HG03139 (cell line): ENCODE measurements around the gene RFLNA.
"Not testable (repeated sequence)": the region's sequence is repeated elsewhere in the genome, so short reads cannot be mapped to it uniquely, and the experiment has no call there.

Experiments used
- ATAC-seq: cut with Tn5 transposase; IDR thresholded peaks from one replicate; pipeline ENCODE4 v1.9.1; 2021; ENCODE audit not compliant: unreplicated experiment

Gene RFLNA

DNA sequence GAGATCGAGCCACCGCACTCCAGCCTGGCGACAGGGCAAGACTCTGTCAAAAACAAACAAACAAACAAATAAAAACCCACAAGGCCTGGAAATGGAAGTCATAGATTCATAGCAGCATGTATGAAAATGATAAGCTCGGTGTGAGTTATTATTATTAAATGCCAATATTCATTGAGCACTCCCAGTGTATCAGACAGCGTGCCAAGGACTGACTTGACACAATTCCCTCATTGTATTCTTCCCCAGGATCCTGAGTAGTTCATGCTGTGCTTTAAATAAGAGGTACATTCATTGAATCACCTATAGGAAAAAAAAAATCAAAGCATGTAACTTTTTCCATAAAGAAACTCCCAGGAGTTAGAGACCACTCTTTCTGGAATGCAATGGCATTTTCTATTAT, 12.6 kb upstream of the RFLNA start:
- no peak for ATAC-seq

DNA sequence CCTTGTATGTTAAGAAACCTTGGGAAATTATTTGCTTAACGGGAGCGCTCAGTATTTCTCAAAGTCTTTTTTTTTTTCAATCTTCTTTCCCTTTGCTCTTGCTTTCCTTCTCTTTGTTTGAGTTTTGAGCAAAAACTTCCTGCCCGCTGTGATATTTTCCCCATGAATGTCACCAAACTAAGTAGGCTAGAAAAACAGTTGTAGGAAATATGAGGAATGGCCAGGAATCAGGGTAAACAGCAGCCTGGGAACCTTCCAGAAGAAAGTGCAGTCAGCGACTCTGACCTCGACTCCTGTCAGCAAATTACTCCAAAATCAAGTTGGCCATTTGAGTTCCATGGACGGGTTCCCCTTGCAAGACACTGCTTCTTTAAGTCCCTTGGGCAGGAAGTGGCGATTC, 11.6 kb upstream of the RFLNA start:
- no peak for ATAC-seq

GRCh38 chr12:124284368-124284767, 10.5 kb upstream of the RFLNA start:
- ATAC-seq: no peak

DNA sequence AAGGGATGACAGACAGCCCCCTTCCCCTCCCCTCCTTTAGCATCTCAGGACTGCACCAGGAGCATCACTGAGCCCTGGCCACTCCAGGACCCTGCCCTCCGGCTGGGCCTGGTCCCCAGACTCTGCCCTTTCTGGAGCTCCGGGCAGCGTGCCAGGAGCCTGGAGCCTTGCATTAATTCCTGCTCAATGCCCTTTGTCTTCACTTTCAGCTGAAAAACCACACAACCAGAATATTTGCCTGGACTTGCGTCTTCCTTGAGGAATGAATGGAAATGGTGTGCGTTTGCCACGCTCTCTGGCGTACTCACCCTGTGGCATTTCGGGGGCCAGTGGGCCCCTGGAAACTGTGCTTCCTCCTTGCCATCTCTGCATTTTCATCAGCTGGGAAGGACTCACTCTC, 8.5 kb upstream of the RFLNA start:
- ATAC-seq: no peak

DNA sequence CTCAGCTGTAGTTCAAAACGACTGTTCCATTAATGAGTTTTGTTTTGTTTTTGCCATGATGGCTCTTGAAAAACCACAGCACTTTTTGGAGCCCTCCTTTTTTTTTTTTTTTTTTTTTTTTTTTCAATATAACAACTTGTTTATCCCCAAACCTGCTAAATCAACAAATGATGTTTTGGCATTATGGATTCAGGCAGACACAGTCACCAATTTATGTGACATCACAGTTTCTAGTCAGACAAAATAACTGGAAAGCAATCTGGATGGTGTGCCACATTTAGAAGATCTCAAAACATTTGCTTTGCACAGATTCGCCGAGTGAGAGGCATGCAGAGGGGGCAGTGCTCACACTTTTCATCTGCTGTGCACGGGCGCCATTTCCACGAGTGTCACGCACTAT, 7.9 kb upstream of the RFLNA start:
- ATAC-seq: no peak

GRCh38 chr12:124289634-124290600, 5.0 kb upstream of the RFLNA start:
- no peak for ATAC-seq

DNA sequence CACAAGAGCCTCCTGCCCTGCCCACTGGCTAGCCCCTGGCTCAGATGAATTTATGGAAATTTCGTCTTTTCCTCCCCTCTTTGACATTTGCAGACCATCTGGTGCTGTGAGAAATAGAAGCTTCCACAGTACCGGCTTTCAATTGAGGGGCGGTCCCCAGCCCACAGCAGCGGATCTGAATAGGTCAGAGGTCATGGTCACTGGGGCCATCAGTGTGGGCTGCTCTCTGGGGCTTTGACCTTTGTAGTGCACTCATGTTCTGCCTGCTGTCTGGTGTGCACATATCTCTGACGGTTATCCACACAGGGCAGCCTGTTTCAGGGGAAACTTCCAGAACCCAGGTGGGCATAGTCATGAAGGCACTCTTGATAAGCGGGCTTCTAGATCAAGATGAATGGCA, 2.5 kb upstream of the RFLNA start:
- ATAC-seq: no peak

GRCh38 chr12:124293286-124294003, 1.4 kb upstream of the RFLNA start:
- no peak for ATAC-seq

DNA sequence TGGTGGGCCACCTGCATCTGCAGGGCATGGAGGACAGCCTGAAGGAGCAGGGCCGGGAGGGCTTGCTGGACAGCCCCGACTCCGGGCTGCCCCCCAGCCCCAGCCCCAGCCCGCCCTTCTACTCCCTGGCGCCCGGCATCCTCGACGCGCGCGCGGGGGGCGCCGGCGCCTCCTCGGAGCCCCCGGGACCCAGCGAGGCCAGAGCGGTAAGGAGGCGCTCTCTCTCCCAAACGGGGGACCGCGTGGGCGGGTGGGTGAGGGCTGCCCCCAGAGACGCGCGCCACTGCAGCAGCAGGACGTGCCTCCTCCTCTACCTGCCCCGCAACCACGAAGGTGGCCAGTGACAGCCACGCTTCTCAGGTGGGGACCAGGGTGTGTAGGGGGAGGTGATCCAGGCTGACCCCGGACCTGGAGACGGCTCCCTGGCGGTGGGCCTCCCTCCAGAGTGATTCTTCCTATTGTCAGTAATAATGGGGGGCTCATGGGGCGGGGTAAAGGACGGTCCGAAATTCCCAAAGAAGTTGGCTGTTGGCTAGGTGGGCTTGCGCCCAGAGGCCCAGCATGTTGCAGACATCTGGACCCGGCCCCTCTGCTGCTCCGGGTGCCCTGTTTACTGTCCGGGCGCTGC, 652 bp downstream of the RFLNA start:
- no peak for ATAC-seq

DNA sequence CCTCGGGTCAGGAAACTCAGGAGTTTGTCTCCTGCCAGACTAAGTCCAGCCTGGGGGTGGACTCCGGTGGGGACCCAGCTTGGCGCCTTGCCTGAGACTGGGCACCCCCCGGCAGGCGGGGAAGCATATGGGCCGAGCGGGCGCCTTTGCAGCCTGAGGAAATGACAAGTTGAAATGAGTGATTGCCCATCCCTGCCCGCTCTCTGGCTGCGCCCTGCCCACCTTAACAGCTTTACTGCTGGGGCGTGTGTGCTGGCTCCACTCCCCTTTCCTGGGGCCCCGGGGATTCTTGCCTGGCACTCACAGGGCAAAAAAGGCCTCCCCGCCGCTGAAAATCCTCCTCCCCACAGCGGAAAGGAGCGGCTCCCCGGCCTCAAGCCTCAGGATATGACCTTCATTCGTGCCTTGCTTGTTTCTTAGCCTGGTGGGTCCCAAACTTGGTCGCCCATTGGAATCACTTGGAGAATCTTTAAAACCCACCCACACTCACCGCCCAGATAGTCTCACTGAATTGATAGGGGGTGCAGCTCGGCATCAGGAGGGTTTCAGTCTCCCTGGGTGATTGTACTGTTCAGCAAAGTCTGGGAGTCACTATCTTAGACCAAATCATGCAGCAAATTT, 1.5 kb downstream of the RFLNA start:
- no peak for ATAC-seq

- no peak for ATAC-seq
Measured at GRCh38 chr12:124296916-124297351, 2.0 kb downstream of the RFLNA start.

GRCh38 chr12:124297389-124297788, 2.5 kb downstream of the RFLNA start:
- ATAC-seq: no peak

GRCh38 chr12:124297856-124298255, 3.0 kb downstream of the RFLNA start:
- ATAC-seq: no peak

- ATAC-seq: no peak
Measured at GRCh38 chr12:124298685-124299410, 4.0 kb downstream of the RFLNA start.

DNA sequence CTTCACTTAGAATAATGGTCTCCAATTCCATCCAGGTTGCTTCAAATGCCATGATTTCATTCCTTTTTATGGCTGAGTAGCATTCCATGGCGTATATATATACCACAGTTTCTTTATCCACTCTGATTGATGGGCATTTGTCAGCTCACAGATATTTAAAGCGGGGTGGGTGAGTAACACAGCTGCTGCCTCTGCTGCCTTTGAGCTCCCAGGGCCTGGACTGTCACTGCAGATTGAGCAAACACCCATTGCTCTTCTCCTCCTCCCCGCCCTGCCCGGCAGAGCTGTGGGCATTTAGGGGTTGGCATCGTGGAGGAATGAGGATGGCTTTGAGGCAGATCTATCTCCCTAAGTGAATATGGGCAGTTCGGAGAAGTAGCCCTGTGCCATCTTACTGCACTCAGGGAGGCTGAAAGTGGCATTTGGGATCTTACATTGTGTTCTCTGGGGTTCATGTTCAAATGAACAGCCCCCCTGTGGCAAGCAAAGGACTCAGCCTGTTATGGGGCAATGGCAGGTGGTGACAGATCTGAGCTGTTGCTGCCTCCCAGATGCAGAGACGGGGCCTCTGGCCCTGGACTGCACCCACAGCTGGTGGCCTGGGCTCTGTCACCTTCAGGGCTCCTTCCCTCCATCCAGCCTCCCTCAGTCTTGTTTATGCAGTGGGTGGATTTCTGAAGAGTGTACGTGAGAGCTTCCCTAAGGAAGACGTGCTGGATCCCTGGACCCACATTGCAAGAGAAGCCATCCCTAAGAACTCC, 4.9 kb downstream of the RFLNA start:
- no peak for ATAC-seq

- ATAC-seq: not testable (repeated sequence)
Measured at GRCh38 chr12:124300657-124301056, 5.8 kb downstream of the RFLNA start.

DNA sequence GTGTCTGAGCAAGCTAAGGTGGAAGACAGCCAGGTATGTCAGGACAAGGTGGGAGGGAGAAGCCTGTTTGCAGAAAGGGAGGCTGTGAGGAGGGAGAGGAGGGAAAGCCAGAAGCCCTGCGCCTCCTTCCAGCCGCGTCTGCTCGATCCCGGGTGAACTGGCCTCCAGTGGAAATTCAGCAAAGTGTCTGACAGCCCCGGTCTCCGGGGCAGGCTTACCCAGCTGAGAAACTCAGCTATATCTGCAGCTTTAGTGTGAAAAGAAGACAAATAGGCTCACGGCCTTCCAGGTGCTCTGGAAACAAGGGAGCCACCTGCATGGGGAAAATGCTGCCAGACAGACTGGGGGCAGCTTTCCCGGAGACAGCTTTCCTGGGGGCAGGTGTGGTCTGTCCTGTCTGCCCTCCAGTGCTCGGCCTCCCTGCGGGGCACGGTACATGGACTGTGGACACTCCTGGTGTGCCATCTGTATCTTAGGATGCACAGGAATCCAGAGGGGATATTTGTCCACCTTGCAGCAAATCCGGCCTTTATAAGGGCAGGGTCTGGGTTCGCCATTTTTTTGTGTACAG, 6.3 kb downstream of the RFLNA start:
- no peak for ATAC-seq

GRCh38 chr12:124302241-124302806, 7.4 kb downstream of the RFLNA start:
- no peak for ATAC-seq
